Left ventricle myocardium inferior (tissue), 1 donor: ENCODE results near the gene SMIM12. TPM values are rescaled to one million over a fixed set of nuclear protein-coding genes. Genes with fewer than 3 reads are reported as not detected.
"Not testable (repeated sequence)": the region's sequence is repeated elsewhere in the genome, so short reads cannot be mapped to it uniquely, and the experiment has no call there.

ENCODE experiments used
- DNase-seq: peaks from one replicate; pipeline ENCODE4 v3.0.0-alpha.2; 2020
- H3K27ac ChIP-seq: fragments of 200-600 bp; replicated peaks from 2 replicates; pipeline ENCODE4 v1.8.0; 2021
- H3K27me3 ChIP-seq: fragments of 200-600 bp; 2 replicates; pipeline ENCODE4 v1.8.0; 2021; ENCODE audit warnings: low read depth
- H3K36me3 ChIP-seq: fragments of 200-600 bp; 2 replicates; pipeline ENCODE4 v1.8.0; 2021
- H3K4me1 ChIP-seq: fragments of 200-600 bp; 2 replicates; pipeline ENCODE4 v1.8.0; 2021
- H3K4me3 ChIP-seq: fragments of 200-600 bp; 2 replicates; pipeline ENCODE4 v1.8.0; 2021; ENCODE audit warnings: mild to moderate bottlenecking, moderate library complexity
- H3K9me3 ChIP-seq: fragments of 200-600 bp; replicated peaks from 2 replicates; pipeline ENCODE4 v1.8.0; 2021
- intact Hi-C: fragments of 100-400 bp; cut with micrococcal nuclease; formaldehyde crosslinking; loops from one replicate; pipeline ENCODE4 v1.11.0; 2022
- total RNA-seq: library from RNA; stranded (reverse); fragmentation: NEBNext Ultra II Directional; extraction: Animal tissue kit (Norgen Biotek cat#: 25700); gene quantifications from one replicate; pipeline ENCODE4 v1.2.1, GENCODE V29; 2021
- TF ChIP-seq, protein P1 (sequence below): fragments of 200-600 bp; IDR thresholded peaks from 2 replicates; pipeline ENCODE4 v1.8.0; 2021; ENCODE audit warnings: antibody characterized with exemption, mild to moderate bottlenecking, borderline replicate concordance
- donor health status: DM: no; HTN: yes; CAD: no; lungs with severe emphysema.

Gene SMIM12
- total RNA-seq, 1 donor from 2014 or later, result 37.9 TPM

DNA sequence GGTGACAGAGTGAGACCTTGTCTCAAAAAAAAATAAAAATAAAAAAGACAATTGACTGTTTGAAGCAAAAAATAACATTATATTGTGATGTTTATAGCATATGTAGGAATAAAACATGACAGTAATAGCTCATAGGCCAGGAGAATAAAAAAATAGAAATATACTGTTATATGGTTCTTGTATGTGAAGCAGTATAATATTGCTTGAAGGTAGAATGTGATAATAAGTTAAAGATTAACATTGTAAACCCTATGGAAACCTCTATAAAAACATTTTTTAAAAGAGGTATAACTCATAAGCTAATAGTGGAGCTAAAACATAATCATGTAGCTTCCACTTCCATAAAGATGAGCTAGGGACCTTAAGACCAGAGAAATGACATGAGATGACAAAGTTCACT, 43.2 kb downstream of the SMIM12 start:
- Histone ChIP-seq H3K27ac (no peak overlapping the region), H3K36me3 (no peaks in the 10 kb centered on the region), H3K9me3 (peaks cover 9% of the 10 kb centered on the region), H3K4me3 (no peak overlapping the region), H3K27me3 (no peaks in the 10 kb centered on the region), H3K4me1 (peaks cover 5% of the 10 kb centered on the region)
- intact Hi-C loops, result no loop called here
- DNase-seq, result no peak
- TF ChIP-seq, protein P1, sequence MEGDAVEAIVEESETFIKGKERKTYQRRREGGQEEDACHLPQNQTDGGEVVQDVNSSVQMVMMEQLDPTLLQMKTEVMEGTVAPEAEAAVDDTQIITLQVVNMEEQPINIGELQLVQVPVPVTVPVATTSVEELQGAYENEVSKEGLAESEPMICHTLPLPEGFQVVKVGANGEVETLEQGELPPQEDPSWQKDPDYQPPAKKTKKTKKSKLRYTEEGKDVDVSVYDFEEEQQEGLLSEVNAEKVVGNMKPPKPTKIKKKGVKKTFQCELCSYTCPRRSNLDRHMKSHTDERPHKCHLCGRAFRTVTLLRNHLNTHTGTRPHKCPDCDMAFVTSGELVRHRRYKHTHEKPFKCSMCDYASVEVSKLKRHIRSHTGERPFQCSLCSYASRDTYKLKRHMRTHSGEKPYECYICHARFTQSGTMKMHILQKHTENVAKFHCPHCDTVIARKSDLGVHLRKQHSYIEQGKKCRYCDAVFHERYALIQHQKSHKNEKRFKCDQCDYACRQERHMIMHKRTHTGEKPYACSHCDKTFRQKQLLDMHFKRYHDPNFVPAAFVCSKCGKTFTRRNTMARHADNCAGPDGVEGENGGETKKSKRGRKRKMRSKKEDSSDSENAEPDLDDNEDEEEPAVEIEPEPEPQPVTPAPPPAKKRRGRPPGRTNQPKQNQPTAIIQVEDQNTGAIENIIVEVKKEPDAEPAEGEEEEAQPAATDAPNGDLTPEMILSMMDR, result no peak

DNA sequence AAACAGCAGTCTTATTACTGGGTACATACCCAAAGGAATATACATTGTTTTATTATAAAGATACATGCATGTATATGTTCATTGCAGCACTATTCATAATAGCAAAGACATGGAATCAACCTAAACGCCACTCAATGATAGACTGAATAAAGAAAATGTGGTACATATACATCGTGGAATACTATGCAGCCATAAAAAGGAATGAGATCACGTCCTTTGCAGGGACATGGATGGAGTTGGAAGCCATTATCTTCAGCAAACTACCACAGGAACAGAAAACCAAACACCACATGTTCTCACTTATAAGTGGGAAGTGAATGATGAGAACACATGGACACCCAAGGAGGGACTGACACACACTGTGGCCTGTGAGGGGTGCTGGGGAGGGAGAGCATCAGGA, 48.8 kb downstream of the SMIM12 start:
- H3K36me3 ChIP-seq, H3K27me3 ChIP-seq, DNase-seq, H3K9me3 ChIP-seq, H3K27ac ChIP-seq, intact Hi-C loops, H3K4me3 ChIP-seq, H3K4me1 ChIP-seq: not testable (repeated sequence)

DNA sequence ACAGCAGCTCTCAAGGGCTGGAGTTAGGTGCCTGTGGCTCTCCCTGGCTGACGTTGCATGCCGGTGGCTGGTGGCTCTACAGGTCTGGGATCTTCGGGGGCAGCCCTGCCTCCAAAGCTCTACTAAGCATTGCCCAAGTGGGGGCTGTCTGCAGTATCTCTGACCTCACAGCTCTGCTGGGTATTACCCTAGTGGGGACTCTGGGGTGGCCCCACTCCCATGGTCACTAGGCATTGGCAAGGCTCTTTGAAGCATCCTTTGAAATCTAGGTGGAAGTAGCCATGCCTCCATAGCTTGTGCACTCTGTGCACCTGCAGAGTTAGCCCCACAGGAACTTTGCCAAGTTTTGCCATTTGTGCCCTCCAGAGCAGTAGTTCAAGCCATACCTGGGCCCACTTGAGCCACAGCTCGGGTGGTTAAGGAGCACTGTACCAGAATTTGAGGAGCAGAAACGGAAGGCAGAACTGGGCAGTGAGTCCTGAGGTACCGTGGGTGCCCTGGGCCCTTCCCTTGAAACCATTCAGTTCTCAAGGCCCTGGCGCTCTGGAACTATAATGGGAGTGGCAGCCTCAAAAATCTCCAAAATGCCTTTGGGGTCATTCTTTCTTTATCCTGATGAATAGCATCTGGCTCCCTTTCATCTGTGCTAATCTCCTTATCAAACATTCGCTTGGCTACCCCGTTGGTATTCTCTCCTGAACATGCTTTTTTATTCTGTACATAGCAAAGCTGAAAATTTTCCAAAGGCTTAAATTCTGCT, 51.3 kb downstream of the SMIM12 start:
- no peak for DNase-seq
- no peak overlapping the region for H3K27ac ChIP-seq
- H3K27me3 ChIP-seq, result no peaks in the 10 kb centered on the region
- no peak overlapping the region for H3K4me3 ChIP-seq
- TF ChIP-seq, protein P1, result no peak
- H3K4me1 ChIP-seq, result peaks cover 18% of the 10 kb centered on the region
- peaks cover 13% of the 10 kb centered on the region for H3K9me3 ChIP-seq
- peaks cover 5% of the 10 kb centered on the region for H3K36me3 ChIP-seq
- intact Hi-C loops, result no loop called here

DNA sequence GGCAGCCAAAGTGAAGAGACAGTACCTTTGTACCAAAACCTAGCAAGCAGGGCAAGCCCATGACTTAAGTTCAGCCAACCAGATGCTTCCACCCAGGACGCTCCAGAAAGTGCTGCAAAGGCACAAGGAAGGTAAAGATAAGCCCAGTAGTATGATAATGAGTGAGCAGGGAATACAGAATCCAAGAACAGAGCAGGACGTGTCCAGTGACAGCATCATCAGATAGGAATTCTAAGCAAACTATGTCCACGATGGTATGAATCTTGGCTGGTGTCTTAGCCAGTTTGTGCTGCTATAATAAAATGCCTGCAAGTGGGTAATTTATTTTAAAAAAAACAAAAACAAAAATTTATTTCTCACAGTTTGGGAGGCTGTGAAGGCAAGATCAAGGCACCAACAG, 53.2 kb downstream of the SMIM12 start:
- Histone ChIP-seq H3K27ac (no peak overlapping the region), H3K4me3 (no peak overlapping the region), H3K36me3 (peaks cover 5% of the 10 kb centered on the region), H3K27me3 (no peaks in the 10 kb centered on the region), H3K4me1 (peaks cover 18% of the 10 kb centered on the region), H3K9me3 (peaks cover 15% of the 10 kb centered on the region)
- intact Hi-C loops, result no loop called here
- TF ChIP-seq, protein P1, result no peak
- no peak for DNase-seq

DNA sequence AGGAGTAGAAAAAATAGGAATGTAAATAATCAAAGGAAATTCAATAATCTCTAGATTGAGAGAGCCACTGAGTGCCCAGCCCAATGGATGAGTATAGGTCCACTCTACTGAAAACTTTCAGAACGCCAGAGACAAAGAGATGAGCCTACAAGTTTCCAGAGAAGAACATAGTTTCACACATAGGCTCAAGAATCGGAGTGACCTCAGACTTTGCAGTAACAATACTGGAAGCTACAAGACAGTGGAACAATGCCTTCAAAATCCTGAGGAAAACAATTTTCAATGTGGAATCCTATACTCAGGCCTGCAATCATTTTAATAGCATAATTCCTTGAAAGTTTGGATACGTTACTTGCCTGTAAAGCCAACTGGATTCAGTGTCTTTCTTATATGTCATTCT, 55.8 kb downstream of the SMIM12 start:
- DNase-seq, result no peak
- Histone ChIP-seq H3K4me1 (peaks cover 30% of the 10 kb centered on the region), H3K27me3 (no peaks in the 10 kb centered on the region), H3K27ac (no peak overlapping the region), H3K9me3 (peaks cover 12% of the 10 kb centered on the region), H3K36me3 (no peaks in the 10 kb centered on the region), H3K4me3 (no peak overlapping the region)
- TF ChIP-seq, protein P1, result no peak
- intact Hi-C loops, result no loop called here

Other genes starting within 250 kb of the SMIM12 start
- gene GJB5, start 104.7 kb downstream of the SMIM12 start, total RNA-seq, result not detected
- not detected for gene GJB4, start 100.0 kb downstream of the SMIM12 start, total RNA-seq
- gene GJB3, start 78.5 kb downstream of the SMIM12 start, total RNA-seq, result not detected
- gene GJA4, start 66.8 kb downstream of the SMIM12 start, total RNA-seq, result 27.0 TPM
- 0.05 TPM for gene DLGAP3, start 69.9 kb upstream of the SMIM12 start, total RNA-seq
- 8.3 TPM for gene TMEM35B, start 125.6 kb upstream of the SMIM12 start, total RNA-seq
- 14.6 TPM for gene ZMYM6, start 172.2 kb upstream of the SMIM12 start, total RNA-seq
- gene ZMYM1, start 219.6 kb upstream of the SMIM12 start, total RNA-seq, result 7.8 TPM